Natural killer cell (primary cell): ENCODE results near the gene MAPK9. TPM values are rescaled to one million over a fixed set of nuclear protein-coding genes. Genes with fewer than 3 reads are reported as not detected.

ENCODE experiments used
- ATAC-seq, 3 donors: fragments of 150-1000 bp in 2 of 3; fragments of 200-7000 bp in 1 of 3; cut with Tn5 transposase; 1 replicate in 1 of 3; 2 replicates in 2 of 3; pipeline ENCODE4 v1.10.0; 2021; ENCODE audit warnings: mild to moderate bottlenecking in 2 of 3, moderate library complexity in 2 of 3
- DNase-seq, 2 donors: peaks; one replicate each; pipeline versions ENCODE4 v3.0.0 to v3.0.0-alpha.2; 2013 to 2021; ENCODE audit warnings: mixed read lengths in 1 of 2
- H3K27ac ChIP-seq: one replicate; pipeline ENCODE4 v1.5.1; 2013; ENCODE audit warnings: mild to moderate bottlenecking, low read length
- H3K27me3 ChIP-seq: one replicate; pipeline ENCODE4 v1.6.1; 2013; ENCODE audit warnings: low read length; ENCODE audit not compliant: control insufficient read depth, insufficient read depth
- H3K36me3 ChIP-seq: one replicate; pipeline ENCODE4 v1.6.1; 2013; ENCODE audit warnings: low read length; ENCODE audit not compliant: control insufficient read depth, insufficient read depth
- H3K4me1 ChIP-seq: one replicate; pipeline ENCODE4 v1.6.1; 2013; ENCODE audit warnings: low read length; ENCODE audit not compliant: control insufficient read depth, insufficient read depth
- H3K4me3 ChIP-seq: one replicate; pipeline ENCODE4 v1.5.1; 2013; ENCODE audit warnings: low read length
- H3K9me3 ChIP-seq: one replicate; pipeline ENCODE4 v1.6.1; 2013; ENCODE audit warnings: low read length; ENCODE audit not compliant: control insufficient read depth, insufficient read depth
- H3K27ac Mint-ChIP-seq, 2 donors: one replicate each; pipeline ENCODE4 v1.8.0; 2022; ENCODE audit warnings: mild to moderate bottlenecking in 2 of 2, mixed read lengths in 2 of 2, moderate library complexity in 1 of 2
- H3K27me3 Mint-ChIP-seq, 2 donors: one replicate each; pipeline ENCODE4 v1.8.0; 2022; ENCODE audit warnings: low read depth in 2 of 2, mixed read lengths in 2 of 2
- H3K36me3 Mint-ChIP-seq: one replicate; pipeline ENCODE4 v1.8.0; 2022; ENCODE audit warnings: mixed read lengths
- H3K4me1 Mint-ChIP-seq, 2 donors: one replicate each; pipeline ENCODE4 v1.8.0; 2022; ENCODE audit warnings: mixed read lengths in 2 of 2
- H3K4me3 Mint-ChIP-seq: one replicate; pipeline ENCODE4 v1.8.0; 2022; ENCODE audit warnings: mild to moderate bottlenecking, moderate library complexity, mixed read lengths
- H3K9me3 Mint-ChIP-seq, 2 donors: one replicate each; pipeline ENCODE4 v1.8.0; 2022; ENCODE audit warnings: mixed read lengths in 2 of 2
- WGBS: methylation state at CpG from one replicate; pipeline ENCODE4 v1.1.7; 2013; ENCODE audit warnings: missing lambda C conversion rate; ENCODE audit not compliant: insufficient coverage; 5-methylcytosine and 5-hydroxymethylcytosine counted together
- intact Hi-C: fragments of 100-400 bp; cut with micrococcal nuclease; formaldehyde crosslinking; loops from one replicate; pipeline ENCODE4 v1.14.2; 2022
- total RNA-seq, 4 donors: library from RNA; stranded (reverse); fragments of 120-200 nt in 1 of 4; gene quantifications; one replicate each; pipeline versions ENCODE4 v1.2.3 to v1.2.4, GENCODE V29; 2013 to 2022
- TF ChIP-seq, protein P1 (sequence below): fragments of 200-600 bp; IDR thresholded peaks from one replicate; pipeline ENCODE4 v1.8.0; 2022; ENCODE audit warnings: antibody characterized with exemption

MAPK9 gene
- total RNA-seq, 3 donors from 2014 or later (not counting 1 experiment from before 2014, with no cell fraction given): 34.1 to 48.5 (median 40.4) TPM

DNA sequence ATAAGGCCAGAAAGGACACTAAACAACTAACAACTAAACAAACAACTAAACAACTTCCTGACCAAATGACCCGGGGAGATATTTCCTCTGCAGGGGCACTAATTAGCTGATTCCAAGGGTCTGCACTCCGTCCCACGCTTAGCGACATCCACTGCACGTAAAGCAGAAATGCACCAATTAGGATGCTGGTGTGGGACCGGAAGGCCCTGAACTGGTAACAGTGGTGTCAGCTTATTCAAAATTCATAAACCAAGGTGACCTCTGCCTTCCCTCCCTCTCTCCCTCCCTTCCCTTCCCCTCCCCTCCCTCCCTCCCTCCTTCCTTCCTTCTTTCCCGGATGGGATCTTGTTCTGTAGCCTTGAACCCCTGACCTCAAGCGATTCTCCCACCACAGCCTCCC lies 92.5 kb downstream of the MAPK9 start:
- Histone ChIP-seq H3K27me3 (no peaks in the 10 kb centered on the region), H3K36me3 (no peaks in the 10 kb centered on the region), H3K9me3 (no peaks in the 10 kb centered on the region), H3K4me1 (no peaks in the 10 kb centered on the region), H3K27ac (no peak overlapping the region), H3K4me3 (no peak overlapping the region)
- Mint-ChIP-seq H3K36me3 (no peaks in the 10 kb centered on the region), H3K27me3 (peaks cover 0 to 6% of the 10 kb centered on the region in 2 donors), H3K9me3 (no peaks in the 10 kb centered on the region), H3K4me3 (no peak overlapping the region), H3K4me1 (no peaks in the 10 kb centered on the region), H3K27ac (no peak overlapping the region)
- ATAC-seq (no peak), DNase-seq (no peak)
- intact Hi-C loops: no loop called here
- WGBS: 82% methylated on average over 8 of the region's 8 CpGs
- TF ChIP-seq, protein P1, sequence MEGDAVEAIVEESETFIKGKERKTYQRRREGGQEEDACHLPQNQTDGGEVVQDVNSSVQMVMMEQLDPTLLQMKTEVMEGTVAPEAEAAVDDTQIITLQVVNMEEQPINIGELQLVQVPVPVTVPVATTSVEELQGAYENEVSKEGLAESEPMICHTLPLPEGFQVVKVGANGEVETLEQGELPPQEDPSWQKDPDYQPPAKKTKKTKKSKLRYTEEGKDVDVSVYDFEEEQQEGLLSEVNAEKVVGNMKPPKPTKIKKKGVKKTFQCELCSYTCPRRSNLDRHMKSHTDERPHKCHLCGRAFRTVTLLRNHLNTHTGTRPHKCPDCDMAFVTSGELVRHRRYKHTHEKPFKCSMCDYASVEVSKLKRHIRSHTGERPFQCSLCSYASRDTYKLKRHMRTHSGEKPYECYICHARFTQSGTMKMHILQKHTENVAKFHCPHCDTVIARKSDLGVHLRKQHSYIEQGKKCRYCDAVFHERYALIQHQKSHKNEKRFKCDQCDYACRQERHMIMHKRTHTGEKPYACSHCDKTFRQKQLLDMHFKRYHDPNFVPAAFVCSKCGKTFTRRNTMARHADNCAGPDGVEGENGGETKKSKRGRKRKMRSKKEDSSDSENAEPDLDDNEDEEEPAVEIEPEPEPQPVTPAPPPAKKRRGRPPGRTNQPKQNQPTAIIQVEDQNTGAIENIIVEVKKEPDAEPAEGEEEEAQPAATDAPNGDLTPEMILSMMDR: no peak

DNA sequence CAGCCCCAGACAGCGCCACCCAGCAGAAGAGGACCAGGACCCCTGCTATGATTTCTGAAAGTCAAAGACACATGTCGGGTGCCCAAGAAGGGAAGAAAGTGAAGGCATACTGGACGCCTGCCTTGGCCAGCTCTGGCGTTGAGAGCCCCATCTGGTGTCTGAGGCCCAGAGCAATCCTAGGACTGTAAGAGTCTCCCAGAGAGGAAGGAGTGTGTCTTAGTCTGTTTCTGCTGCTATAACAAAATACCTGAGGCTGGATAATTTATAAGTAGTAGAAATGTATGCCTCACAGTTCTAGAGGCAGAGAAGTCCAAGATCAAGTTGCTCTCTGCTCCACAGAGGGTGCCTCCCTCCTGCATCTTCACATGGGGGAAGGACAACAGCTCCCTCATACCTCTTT lies 93.7 kb downstream of the MAPK9 start:
- ATAC-seq (no peak), DNase-seq (no peak)
- intact Hi-C loops: no loop called here
- Histone ChIP-seq H3K36me3 (no peaks in the 10 kb centered on the region), H3K27ac (no peak overlapping the region), H3K27me3 (no peaks in the 10 kb centered on the region), H3K4me1 (no peaks in the 10 kb centered on the region), H3K4me3 (no peak overlapping the region), H3K9me3 (no peaks in the 10 kb centered on the region)
- no peak overlapping the region for H3K4me3 Mint-ChIP-seq
- no peak overlapping the region for H3K27ac Mint-ChIP-seq
- TF ChIP-seq, protein P1: no peak
- H3K36me3 Mint-ChIP-seq: no peaks in the 10 kb centered on the region
- 93% methylated on average over 4 of the region's 4 CpGs for WGBS
- no peaks in the 10 kb centered on the region for H3K4me1 Mint-ChIP-seq
- H3K9me3 Mint-ChIP-seq: no peaks in the 10 kb centered on the region
- peaks cover 0 to 6% of the 10 kb centered on the region in 2 donors for H3K27me3 Mint-ChIP-seq

DNA sequence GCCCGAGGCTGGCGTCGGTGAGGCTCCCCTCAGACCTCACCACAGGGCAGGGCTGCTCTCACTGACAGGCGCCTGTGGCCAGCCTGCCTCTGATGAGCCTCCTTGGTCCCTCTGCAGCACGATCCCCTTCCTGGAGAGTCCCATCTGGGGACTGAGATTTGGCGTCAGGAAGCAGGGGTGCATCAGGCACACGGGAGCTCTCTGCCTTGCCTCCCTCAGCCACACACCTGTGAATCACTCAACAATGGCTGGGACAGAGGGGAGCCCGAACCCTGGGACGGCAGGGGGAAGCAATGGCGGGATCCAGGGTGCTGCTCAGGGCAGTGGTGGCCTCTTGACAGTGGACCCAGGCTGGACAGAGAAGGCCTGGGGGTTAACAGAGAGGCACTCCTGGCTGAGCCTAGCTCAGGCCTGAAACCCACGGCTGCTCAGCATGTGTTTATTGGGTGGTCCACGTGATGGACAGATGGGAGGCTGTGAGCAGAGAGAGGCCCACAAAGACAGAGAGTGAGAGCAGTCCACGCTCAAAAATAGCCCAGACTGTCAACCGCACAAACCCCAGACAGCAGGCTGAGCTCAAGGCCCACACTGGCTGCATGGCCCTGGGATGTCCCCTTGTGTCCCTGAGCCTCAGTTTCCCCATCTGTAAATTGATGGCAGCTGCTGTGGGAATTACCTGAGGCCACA lies 94.7 kb downstream of the MAPK9 start:
- H3K4me1 Mint-ChIP-seq: no peaks in the 10 kb centered on the region
- TF ChIP-seq, protein P1: no peak
- Histone ChIP-seq H3K4me3 (no peak overlapping the region), H3K27ac (no peak overlapping the region), H3K9me3 (no peaks in the 10 kb centered on the region), H3K36me3 (no peaks in the 10 kb centered on the region), H3K4me1 (no peaks in the 10 kb centered on the region), H3K27me3 (no peaks in the 10 kb centered on the region)
- peaks cover 0 to 6% of the 10 kb centered on the region in 2 donors for H3K27me3 Mint-ChIP-seq
- no peak for DNase-seq
- no peak overlapping the region for H3K4me3 Mint-ChIP-seq
- ATAC-seq: no peak
- no peak overlapping the region for H3K27ac Mint-ChIP-seq
- H3K36me3 Mint-ChIP-seq: no peaks in the 10 kb centered on the region
- no peaks in the 10 kb centered on the region for H3K9me3 Mint-ChIP-seq
- 84% methylated on average over 14 of the region's 14 CpGs for WGBS
- intact Hi-C loops: no loop called here
